K562 (cell line): ENCODE results near the gene ZDHHC11B. TPM values are rescaled to one million over a fixed set of nuclear protein-coding genes. Genes with fewer than 3 reads are reported as not detected.
"Not testable (repeated sequence)": the region's sequence is repeated elsewhere in the genome, so short reads cannot be mapped to it uniquely, and the experiment has no call there.

Experiments
- ATAC-seq: fragments of 200-7000 bp; cut with Tn5 transposase; 3 replicates; pipeline ENCODE4 v1.9.1; 2020; ENCODE audit warnings: moderate library complexity
- BruUV-seq: library from RNA; stranded (reverse); fragments of 400-500 nt; replicated peaks from 2 replicates; lab custom pipeline; 2021; lab: Mats Ljungman, UMichigan
- CTCF ChIA-PET: fragments of 300-600 bp; formaldehyde crosslinking; extraction: SDS; loops from one replicate; lab custom pipeline; 2021; ENCODE audit warnings: low intra/inter-chr PET ratio; lab: Yijun Ruan, JAX
- POLR2A ChIA-PET: fragments of 300-600, 350-650 bp; sonication (Branson Sonifier 250); formaldehyde crosslinking; extraction: SDS; loops from one replicate; lab custom pipeline; 2021; ENCODE audit warnings: antibody characterized with exemption, inconsistent platforms; lab: Yijun Ruan, JAX
- DNase-seq, 4 experiments: peaks; one replicate each; pipeline versions ENCODE4 v3.0.0 to v3.0.0-alpha.2; 2011 to 2018; ENCODE audit warnings: low spot score in 3 of 4, mixed read lengths in 3 of 4; ENCODE audit errors: extremely low read depth in 1 of 4
- FAIRE-seq: peaks from 2 replicates; lab custom pipeline; 2011; peaks lifted over from hg19 to GRCh38; lab: Jason Lieb, UNC
- H2AFZ ChIP-seq: 2 replicates; pipeline ENCODE4 v1.6.0; 2011; ENCODE audit warnings: low read depth, low read length, control low read depth, inconsistent platforms
- H3K27ac ChIP-seq: fragments of 200-600 bp; 3 replicates; pipeline ENCODE4 v1.8.0; 2011; ENCODE audit warnings: low read depth, mild to moderate bottlenecking, control low read depth, inconsistent platforms, low read length, moderate library complexity, mixed read lengths; ENCODE audit errors: extremely low read depth
- H3K27me3 ChIP-seq, 2 experiments: fragments of 300-600 bp in 1 of 2; 2 replicates in 1 of 2; 3 replicates in 1 of 2; pipeline versions ENCODE4 v1.6.0 to v1.8.0; 2011; ENCODE audit warnings: inconsistent platforms in 2 of 2, low read length in 2 of 2, mild to moderate bottlenecking in 1 of 2, mixed read lengths in 1 of 2, moderate library complexity in 1 of 2; ENCODE audit not compliant: control insufficient read depth in 2 of 2, insufficient read depth in 2 of 2
- H3K36me3 ChIP-seq: fragments of 300-600 bp; 3 replicates; pipeline ENCODE4 v1.8.0; 2011; ENCODE audit warnings: mild to moderate bottlenecking, low read length, inconsistent platforms; ENCODE audit not compliant: control insufficient read depth, insufficient read depth
- H3K4me1 ChIP-seq, 2 experiments: fragments of 200-600 bp in 1 of 2; replicated peaks in 1 of 2; 2 replicates in 1 of 2; 3 replicates in 1 of 2; pipeline versions ENCODE4 v1.5.1 to v1.8.0; 2011; ENCODE audit warnings: inconsistent platforms in 2 of 2, low read length in 2 of 2, mild to moderate bottlenecking in 1 of 2, mixed read lengths in 1 of 2, moderate library complexity in 1 of 2; ENCODE audit not compliant: control insufficient read depth in 2 of 2, insufficient read depth in 2 of 2
- H3K4me2 ChIP-seq: 2 replicates; pipeline ENCODE4 v1.6.1; 2011; ENCODE audit warnings: low read length, control low read depth, inconsistent platforms, mixed read lengths; ENCODE audit not compliant: insufficient read depth
- H3K4me3 ChIP-seq: fragments of 200-600 bp; sonication (generic), shearing (Covaris generic); 2 replicates; pipeline ENCODE4 v1.5.1; 2016; ENCODE audit warnings: control low read depth, inconsistent platforms
- H3K79me2 ChIP-seq: fragments of 200-600 bp; 3 replicates; pipeline ENCODE4 v1.8.0; 2011; ENCODE audit warnings: low read length, inconsistent platforms; ENCODE audit not compliant: control insufficient read depth, insufficient read depth
- H3K9ac ChIP-seq, 2 experiments: 2 replicates each; pipeline versions ENCODE4 v1.6.0 to v1.6.1; 2011; ENCODE audit warnings: low read depth in 2 of 2, low read length in 2 of 2, control low read depth in 1 of 2, inconsistent platforms in 1 of 2, mild to moderate bottlenecking in 1 of 2, mixed read lengths in 1 of 2; ENCODE audit not compliant: insufficient read depth in 1 of 2
- H3K9me1 ChIP-seq: one replicate; pipeline ENCODE4 v1.6.0; 2011; ENCODE audit warnings: inconsistent platforms, mild to moderate bottlenecking, low read length, moderate library complexity; ENCODE audit not compliant: control insufficient read depth, insufficient read depth
- H3K9me3 ChIP-seq: replicated peaks from 2 replicates; pipeline ENCODE4 v1.5.1; 2011; ENCODE audit warnings: low read depth, low read length, inconsistent platforms; ENCODE audit not compliant: control insufficient read depth, insufficient read depth
- H4K20me1 ChIP-seq: replicated peaks from 2 replicates; pipeline ENCODE4 v1.6.1; 2011; ENCODE audit warnings: low read length, inconsistent platforms, mixed read lengths; ENCODE audit not compliant: control insufficient read depth, insufficient read depth
- WGBS: fragments of 100-300 bp; shearing (Covaris generic); methylation state at CpG from one replicate; pipeline ENCODE4 v1.1.6; 2016; ENCODE audit warnings: low coverage, mixed read lengths; ENCODE audit not compliant: insufficient coverage; ENCODE audit errors: missing lambda C conversion rate; 5-methylcytosine and 5-hydroxymethylcytosine counted together
- in situ Hi-C: fragments of 300-500 bp; cut with MboI; formaldehyde crosslinking; loops from 4 replicates; pipeline ENCODE4 v1.15.0; 2018; ENCODE audit warnings: inconsistent platforms, mixed read lengths
- intact Hi-C: fragments of 100-400 bp; cut with micrococcal nuclease; formaldehyde crosslinking; loops from 2 replicates; pipeline ENCODE4 v1.14.2; 2022
- polyA plus RNA-seq, 8 experiments: library from polyadenylated mRNA; depleted of rRNA in 4 of 8; stranded (reverse) in 5 of 8; unstranded in 3 of 8; fragments of >200 nt; fragmentation: Nextera tagmentation in 2 of 8; fragmentation: Illumina TruSeq in 1 of 8; extraction: Ambion mirVana in 2 of 8; extraction: Trizol in 1 of 8; gene quantifications; 2 replicates each; pipeline versions ENCODE4 v1.2.1 to v1.2.3, GENCODE V29; 2011 to 2014; ENCODE audit warnings: inconsistent platforms in 1 of 8, missing spikeins in 1 of 8
- total RNA-seq, 7 experiments: library from RNA; depleted of rRNA in 6 of 7; stranded (reverse); fragments of >200 nt in 6 of 7; fragmentation: Illumina TruSeq in 2 of 7; extraction: Trizol in 2 of 7; gene quantifications; 2 replicates each; pipeline versions ENCODE4 v1.2.1 to v1.2.3, GENCODE V29; 2011 to 2021; ENCODE audit warnings: low replicate concordance in 1 of 7
- TF ChIP-seq, protein P1 (sequence below): sonication (generic); formaldehyde crosslinking; IDR thresholded peaks from 2 replicates; pipeline ENCODE4 v1.4.0; 2020; ENCODE audit warnings: mild to moderate bottlenecking, missing genetic modification reagents

Gene ZDHHC11B
- total and polyA plus RNA-seq, 9 of the 15 experiments (the other 6 are each of a cell fraction or from before 2014, with no cell fraction given) = 0.03 to 0.23 (median 0.15) TPM; not detected in 3

DNA sequence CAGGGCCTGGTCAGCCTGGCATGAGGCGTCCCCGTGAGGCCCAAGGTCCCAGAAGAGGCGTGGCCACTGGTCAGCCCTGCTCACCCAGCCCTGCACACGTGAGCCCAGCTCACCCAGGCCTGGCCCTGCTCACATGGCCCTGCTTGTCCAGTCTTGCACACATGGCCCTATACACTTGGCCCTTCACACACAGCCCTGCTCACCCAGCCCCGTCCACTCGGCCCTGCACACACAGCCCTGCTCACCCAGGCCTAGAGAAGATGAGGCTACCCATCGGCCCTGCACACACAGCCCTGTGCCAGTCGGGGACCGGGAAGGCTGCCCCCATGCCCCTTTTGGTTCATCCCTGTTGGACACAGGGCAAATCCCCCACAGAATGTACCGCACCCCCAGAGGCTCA is 28.4 kb downstream of the ZDHHC11B start (continued):
- TF ChIP-seq, protein P1, sequence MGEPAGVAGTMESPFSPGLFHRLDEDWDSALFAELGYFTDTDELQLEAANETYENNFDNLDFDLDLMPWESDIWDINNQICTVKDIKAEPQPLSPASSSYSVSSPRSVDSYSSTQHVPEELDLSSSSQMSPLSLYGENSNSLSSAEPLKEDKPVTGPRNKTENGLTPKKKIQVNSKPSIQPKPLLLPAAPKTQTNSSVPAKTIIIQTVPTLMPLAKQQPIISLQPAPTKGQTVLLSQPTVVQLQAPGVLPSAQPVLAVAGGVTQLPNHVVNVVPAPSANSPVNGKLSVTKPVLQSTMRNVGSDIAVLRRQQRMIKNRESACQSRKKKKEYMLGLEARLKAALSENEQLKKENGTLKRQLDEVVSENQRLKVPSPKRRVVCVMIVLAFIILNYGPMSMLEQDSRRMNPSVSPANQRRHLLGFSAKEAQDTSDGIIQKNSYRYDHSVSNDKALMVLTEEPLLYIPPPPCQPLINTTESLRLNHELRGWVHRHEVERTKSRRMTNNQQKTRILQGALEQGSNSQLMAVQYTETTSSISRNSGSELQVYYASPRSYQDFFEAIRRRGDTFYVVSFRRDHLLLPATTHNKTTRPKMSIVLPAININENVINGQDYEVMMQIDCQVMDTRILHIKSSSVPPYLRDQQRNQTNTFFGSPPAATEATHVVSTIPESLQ (CRISPR knock-in tag) = no peak

DNA sequence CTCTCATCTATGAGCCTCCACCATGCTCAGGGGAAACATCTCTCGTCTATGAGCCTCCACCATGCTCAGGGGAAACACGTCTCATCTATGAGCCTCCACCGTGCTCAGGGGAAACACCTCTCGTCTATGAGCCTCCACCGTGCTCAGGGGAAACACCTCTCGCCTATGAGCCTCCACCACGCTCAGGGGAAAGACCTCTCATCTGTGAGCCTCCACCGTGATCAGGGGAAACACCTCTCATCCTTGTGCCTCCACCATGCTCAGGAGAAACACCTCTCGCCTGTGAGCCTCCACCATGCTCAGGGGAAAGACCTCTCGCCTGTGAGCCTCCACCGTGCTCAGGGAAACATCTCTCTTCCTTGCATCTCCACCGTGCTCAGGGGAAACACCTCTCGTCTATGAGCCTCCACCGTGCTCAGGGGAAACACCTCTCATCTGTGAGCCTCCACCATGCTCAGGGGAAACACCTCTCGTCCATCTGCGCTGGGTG is 30.3 kb downstream of the ZDHHC11B start:
- H3K4me3 ChIP-seq, ATAC-seq, intact Hi-C loops, BruUV-seq, H2AFZ ChIP-seq, H3K27ac ChIP-seq, POLR2A ChIA-PET, H3K9me3 ChIP-seq, H3K79me2 ChIP-seq, CTCF ChIA-PET, H3K9ac ChIP-seq, H3K9me1 ChIP-seq, H3K4me2 ChIP-seq, H3K36me3 ChIP-seq, DNase-seq: not testable (repeated sequence)
- 1% methylated on average over 16 of the region's 16 CpGs for WGBS
- FAIRE-seq = peak; percentile 61
- in situ Hi-C loops = loop anchor here (10.0 kb wide), 1 partner anchor 91 kb away; no protein-coding TSS in a partner anchor
- peaks cover 14% of the 10 kb centered on the region for H4K20me1 ChIP-seq
- peaks cover 0 to 27% of the 10 kb centered on the region in 2 experiments; a peak in 2 of 5 replicates for H3K4me1 ChIP-seq
- H3K27me3 ChIP-seq = peaks cover 25 to 41% of the 10 kb centered on the region in 2 experiments; a peak in 4 of 5 replicates

- ATAC-seq = not testable (repeated sequence)
- WGBS = 3% methylated on average over 11 of the region's 19 CpGs
Measured at GRCh38 chr5:753567-754142, 30.9 kb downstream of the ZDHHC11B start.

GRCh38 chr5:752532-753115 is 31.9 kb downstream of the ZDHHC11B start:
- H3K4me3 ChIP-seq, H3K9me1 ChIP-seq, DNase-seq, CTCF ChIA-PET, H3K79me2 ChIP-seq, H3K4me2 ChIP-seq, H4K20me1 ChIP-seq, H2AFZ ChIP-seq, H3K9me3 ChIP-seq, POLR2A ChIA-PET, H3K27ac ChIP-seq, BruUV-seq, H3K9ac ChIP-seq, intact Hi-C loops, H3K36me3 ChIP-seq: not testable (repeated sequence)
- WGBS = 2% methylated on average over 10 of the region's 20 CpGs
- peak; percentile 49 for FAIRE-seq
- ATAC-seq = peak; percentile 69
- Histone ChIP-seq H3K4me1 (peaks cover 0 to 12% of the 10 kb centered on the region in 2 experiments; a peak in 1 of 5 replicates), H3K27me3 (peaks cover 13 to 25% of the 10 kb centered on the region in 2 experiments; a peak in 4 of 5 replicates)
- in situ Hi-C loops = loop anchor here (10.0 kb wide), 1 partner anchor 92 kb away; no protein-coding TSS in a partner anchor

More at GRCh38 chr5:753567-754142, 30.9 kb downstream of the ZDHHC11B start:
- BruUV-seq, intact Hi-C loops, H3K36me3 ChIP-seq, CTCF ChIA-PET, H3K27ac ChIP-seq, H3K4me3 ChIP-seq, POLR2A ChIA-PET, H3K4me2 ChIP-seq, DNase-seq, H2AFZ ChIP-seq, FAIRE-seq, H3K9me1 ChIP-seq, H3K9me3 ChIP-seq, H3K79me2 ChIP-seq, H3K9ac ChIP-seq: not testable (repeated sequence)
- in situ Hi-C loops = loop anchor here (10.0 kb wide), 1 partner anchor 91 kb away; no protein-coding TSS in a partner anchor
- H3K4me1 ChIP-seq = peaks cover 0 to 22% of the 10 kb centered on the region in 2 experiments; a peak in 2 of 5 replicates
- H4K20me1 ChIP-seq = peaks cover 12% of the 10 kb centered on the region
- peaks cover 21 to 36% of the 10 kb centered on the region in 2 experiments; a peak in 4 of 5 replicates for H3K27me3 ChIP-seq
